GM23248 (cell line): Measurements from ENCODE around the gene NAA80. TPM values are rescaled to one million over a fixed set of nuclear protein-coding genes. Genes with fewer than 3 reads are reported as not detected.

Source experiments
- DNase-seq: peaks from one replicate; pipeline ENCODE4 v3.0.0-alpha.2; 2015
- H2AFZ ChIP-seq: fragments of 200-600 bp; sonication (generic); 2 replicates; pipeline ENCODE4 v1.6.1; 2016; ENCODE audit warnings: antibody characterized with exemption
- H3F3A ChIP-seq: fragments of 200-600 bp; sonication (generic); 2 replicates; pipeline ENCODE4 v1.6.1; 2016; ENCODE audit warnings: mild to moderate bottlenecking, antibody characterized with exemption, mixed run types; ENCODE audit not compliant: insufficient read depth
- H3K27ac ChIP-seq: fragments of 200-600 bp; sonication (generic); 2 replicates; pipeline ENCODE4 v1.5.1; 2016; ENCODE audit warnings: mild to moderate bottlenecking
- H3K27me3 ChIP-seq: fragments of 200-600 bp; sonication (generic); replicated peaks from 2 replicates; pipeline ENCODE4 v1.6.1; 2016; ENCODE audit warnings: mild to moderate bottlenecking; ENCODE audit not compliant: insufficient read depth
- H3K36me3 ChIP-seq: fragments of 200-600 bp; sonication (generic); 2 replicates; pipeline ENCODE4 v1.6.1; 2016; ENCODE audit warnings: low read depth, mild to moderate bottlenecking
- H3K4me1 ChIP-seq: fragments of 200-600 bp; sonication (generic); 2 replicates; pipeline ENCODE4 v1.6.1; 2016; ENCODE audit warnings: mild to moderate bottlenecking; ENCODE audit not compliant: insufficient read depth
- H3K4me2 ChIP-seq: fragments of 200-600 bp; sonication (generic); one replicate; pipeline ENCODE4 v1.6.1; 2016; ENCODE audit warnings: mild to moderate bottlenecking; ENCODE audit not compliant: unreplicated experiment
- H3K4me3 ChIP-seq: fragments of 200-600 bp; sonication (generic); 2 replicates; pipeline ENCODE4 v1.5.1; 2016; ENCODE audit warnings: mild to moderate bottlenecking
- H3K79me2 ChIP-seq: fragments of 200-600 bp; sonication (generic); 2 replicates; pipeline ENCODE4 v1.6.1; 2016; ENCODE audit warnings: mild to moderate bottlenecking; ENCODE audit not compliant: insufficient read depth
- H3K9ac ChIP-seq: fragments of 200-600 bp; sonication (generic); 2 replicates; pipeline ENCODE4 v1.6.1; 2016; ENCODE audit warnings: mild to moderate bottlenecking
- H3K9me2 ChIP-seq: fragments of 200-600 bp; sonication (generic); 2 replicates; pipeline ENCODE4 v1.6.1; 2016; ENCODE audit warnings: mixed run types, mild to moderate bottlenecking, moderate library complexity; ENCODE audit not compliant: insufficient read depth
- H3K9me3 ChIP-seq: fragments of 200-600 bp; sonication (generic); one replicate; pipeline ENCODE4 v1.6.1; 2017; ENCODE audit warnings: low read depth
- H4K20me1 ChIP-seq: fragments of 200-600 bp; sonication (generic); 2 replicates; pipeline ENCODE4 v1.6.0; 2016; ENCODE audit not compliant: insufficient read depth
- EZH2 ChIP-seq: fragments of 200-600 bp; sonication (generic); IDR thresholded peaks from 2 replicates; pipeline ENCODE4 v1.6.1; 2018; ENCODE audit warnings: antibody characterized with exemption, mild to moderate bottlenecking; ENCODE audit not compliant: insufficient read depth, poor library complexity, severe bottlenecking
- EZH2phosphoT487 ChIP-seq: fragments of 200-600 bp; sonication (generic); IDR thresholded peaks from 2 replicates; pipeline ENCODE4 v1.6.1; 2018; ENCODE audit warnings: antibody characterized with exemption, moderate library complexity, mild to moderate bottlenecking, low read depth; ENCODE audit not compliant: insufficient read depth
- WGBS, 2 experiments: methylation state at CpG; one replicate each; pipeline ENCODE4 v1.1.6; 2015 to 2017; ENCODE audit warnings: low lambda C conversion rate in 2 of 2, low coverage in 1 of 2; ENCODE audit errors: missing lambda C conversion rate in 2 of 2; 5-methylcytosine and 5-hydroxymethylcytosine counted together
- in situ Hi-C: fragments of 300-500 bp; cut with MboI; formaldehyde crosslinking; loops from 2 replicates; pipeline ENCODE4 v1.15.0; 2020
- polyA plus RNA-seq: library from polyadenylated mRNA; unstranded; fragments of >200 nt; fragmentation: Nextera tagmentation; extraction: Ambion mirVana; gene quantifications from 2 replicates; pipeline ENCODE4 v1.2.1, GENCODE V29; 2016
- total RNA-seq: library from RNA; depleted of rRNA; stranded (reverse); fragments of >200 nt; shearing (Covaris generic); gene quantifications from 2 replicates; pipeline ENCODE4 v1.2.3, GENCODE V29; 2014

Gene NAA80
- total and polyA plus RNA-seq, 2 experiments from 2014 or later, result 7.8 to 10.8 TPM

GRCh38 chr3:50296721-50297383 is 2.4 kb downstream of the NAA80 start:
- in situ Hi-C loops, result no loop called here
- Histone ChIP-seq H3K9me2 (no peaks in the 10 kb centered on the region), H3K4me3 (no peak overlapping the region), H3K9me3 (no peaks in the 10 kb centered on the region), H3K27me3 (no peaks in the 10 kb centered on the region), H3K27ac (no peak overlapping the region), H4K20me1 (no peaks in the 10 kb centered on the region), H3K9ac (no peak overlapping the region), H3K4me2 (no peak overlapping the region), H3F3A (peaks cover 11% of the 10 kb centered on the region), H3K79me2 (peaks cover 4% of the 10 kb centered on the region), H3K4me1 (peaks cover 16% of the 10 kb centered on the region), H3K36me3 (no peaks in the 10 kb centered on the region), H2AFZ (no peak overlapping the region)
- WGBS, 2 experiments, result 85 to 91% methylated on average over 14 to 18 of the region's 18 CpGs
- no peak for DNase-seq
- TF ChIP-seq EZH2 (no peak), EZH2phosphoT487 (no peak)

GRCh38 chr3:50295553-50296431 is 3.4 kb downstream of the NAA80 start:
- in situ Hi-C loops, result no loop called here
- peaks cover 14% of the 10 kb centered on the region for H3K79me2 ChIP-seq
- H3K9me3 ChIP-seq, result no peaks in the 10 kb centered on the region
- 72 to 73% methylated on average over 8 of the region's 8 CpGs for WGBS, 2 experiments
- DNase-seq, result no peak
- no peaks in the 10 kb centered on the region for H4K20me1 ChIP-seq
- no peaks in the 10 kb centered on the region for H3K27me3 ChIP-seq
- H3K4me1 ChIP-seq, result peaks cover 16% of the 10 kb centered on the region
- peaks cover 11% of the 10 kb centered on the region for H3F3A ChIP-seq
- H3K27ac ChIP-seq, result no peak overlapping the region
- H3K4me2 ChIP-seq, result no peak overlapping the region
- H2AFZ ChIP-seq, result no peak overlapping the region
- H3K9me2 ChIP-seq, result no peaks in the 10 kb centered on the region
- H3K36me3 ChIP-seq, result no peaks in the 10 kb centered on the region
- TF ChIP-seq EZH2phosphoT487, result no peak
- no peak for TF ChIP-seq EZH2
- no peak overlapping the region for H3K4me3 ChIP-seq
- H3K9ac ChIP-seq, result no peak overlapping the region

GRCh38 chr3:50294492-50295403 is 4.5 kb downstream of the NAA80 start:
- Histone ChIP-seq H3K36me3 (no peaks in the 10 kb centered on the region), H3F3A (peaks cover 2% of the 10 kb centered on the region; the same call in 1 of the 2 replicates), H3K27ac (no peak overlapping the region), H3K4me2 (no peak overlapping the region), H3K79me2 (peaks cover 23% of the 10 kb centered on the region), H3K9ac (no peak overlapping the region), H3K4me3 (no peak overlapping the region), H3K27me3 (no peaks in the 10 kb centered on the region), H2AFZ (no peak overlapping the region), H3K9me2 (no peaks in the 10 kb centered on the region), H4K20me1 (no peaks in the 10 kb centered on the region), H3K9me3 (no peaks in the 10 kb centered on the region), H3K4me1 (peaks cover 6% of the 10 kb centered on the region)
- WGBS, 2 experiments, result 86 to 87% methylated on average over 20 to 22 of the region's 22 CpGs
- in situ Hi-C loops, result no loop called here
- DNase-seq, result no peak
- TF ChIP-seq EZH2 (no peak), EZH2phosphoT487 (no peak)

GRCh38 chr3:50294089-50294488 is 5.1 kb downstream of the NAA80 start:
- Histone ChIP-seq H2AFZ (no peak overlapping the region), H3K27me3 (no peaks in the 10 kb centered on the region), H3K9me2 (no peaks in the 10 kb centered on the region), H3K79me2 (peaks cover 28% of the 10 kb centered on the region), H4K20me1 (no peaks in the 10 kb centered on the region), H3K9me3 (no peaks in the 10 kb centered on the region), H3K27ac (no peak overlapping the region), H3K4me2 (no peak overlapping the region), H3K4me1 (peaks cover 5% of the 10 kb centered on the region), H3K9ac (no peak overlapping the region), H3F3A (no peaks in the 10 kb centered on the region), H3K36me3 (no peaks in the 10 kb centered on the region; the same call in 1 of the 2 replicates), H3K4me3 (no peak overlapping the region)
- no peak for TF ChIP-seq EZH2phosphoT487
- TF ChIP-seq EZH2, result no peak
- DNase-seq, result no peak
- WGBS, 2 experiments, result 80 to 90% methylated on average over 4 of the region's 4 CpGs
- in situ Hi-C loops, result no loop called here
